ENCODE results near the gene MC1R.

DNA sequence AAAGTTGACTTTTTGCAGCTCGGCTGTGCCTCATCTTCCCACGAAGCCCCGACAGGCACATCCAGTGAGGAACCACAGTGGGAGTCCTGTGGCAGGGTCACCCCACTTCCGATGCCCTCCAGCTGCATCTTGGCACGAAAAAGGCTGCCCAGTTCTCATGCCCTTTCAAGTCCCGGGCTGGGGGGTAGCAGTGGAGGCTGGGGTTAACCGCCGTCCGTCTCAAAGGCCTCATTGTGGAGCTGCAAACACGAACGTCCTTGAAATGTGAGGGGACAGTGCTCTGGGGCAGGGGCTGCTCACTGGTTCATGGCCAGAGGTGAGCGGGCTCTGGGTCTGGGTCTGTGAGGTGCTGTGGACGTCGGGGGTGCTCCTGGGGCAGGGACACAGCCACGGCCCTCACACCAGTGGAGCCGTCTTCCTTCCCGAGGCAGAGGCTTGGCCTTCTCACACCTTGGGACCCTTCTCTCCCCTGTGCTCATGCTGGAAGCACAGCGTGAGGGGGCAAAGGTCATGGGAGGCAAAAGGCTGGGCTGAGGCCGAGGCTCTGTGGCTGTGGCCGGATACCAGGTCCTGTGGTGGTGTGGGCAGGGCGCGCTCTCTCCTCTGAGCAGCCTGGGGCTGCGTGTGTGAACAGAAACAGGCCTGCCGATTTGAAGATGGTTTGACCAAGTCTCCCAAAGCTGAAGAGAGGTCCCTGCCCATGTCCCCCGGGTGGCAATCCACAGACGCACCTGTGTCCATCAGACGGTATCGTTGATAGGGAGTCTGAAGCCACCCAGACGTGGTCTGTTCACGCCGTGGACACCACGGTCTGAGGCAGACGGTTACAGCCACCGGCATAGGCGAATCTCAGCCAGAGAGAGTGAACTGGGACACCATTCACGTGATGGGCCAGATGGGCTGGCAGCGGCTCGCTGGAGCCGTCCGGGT is 3.1 kb upstream of the MC1R start:
- TF ChIP-seq CHD2 (IDR thresholded peaks at IDR 0.05; ENCODE audit: low read length, partially characterized antibody) = no peak
- TF ChIP-seq, protein P1, sequence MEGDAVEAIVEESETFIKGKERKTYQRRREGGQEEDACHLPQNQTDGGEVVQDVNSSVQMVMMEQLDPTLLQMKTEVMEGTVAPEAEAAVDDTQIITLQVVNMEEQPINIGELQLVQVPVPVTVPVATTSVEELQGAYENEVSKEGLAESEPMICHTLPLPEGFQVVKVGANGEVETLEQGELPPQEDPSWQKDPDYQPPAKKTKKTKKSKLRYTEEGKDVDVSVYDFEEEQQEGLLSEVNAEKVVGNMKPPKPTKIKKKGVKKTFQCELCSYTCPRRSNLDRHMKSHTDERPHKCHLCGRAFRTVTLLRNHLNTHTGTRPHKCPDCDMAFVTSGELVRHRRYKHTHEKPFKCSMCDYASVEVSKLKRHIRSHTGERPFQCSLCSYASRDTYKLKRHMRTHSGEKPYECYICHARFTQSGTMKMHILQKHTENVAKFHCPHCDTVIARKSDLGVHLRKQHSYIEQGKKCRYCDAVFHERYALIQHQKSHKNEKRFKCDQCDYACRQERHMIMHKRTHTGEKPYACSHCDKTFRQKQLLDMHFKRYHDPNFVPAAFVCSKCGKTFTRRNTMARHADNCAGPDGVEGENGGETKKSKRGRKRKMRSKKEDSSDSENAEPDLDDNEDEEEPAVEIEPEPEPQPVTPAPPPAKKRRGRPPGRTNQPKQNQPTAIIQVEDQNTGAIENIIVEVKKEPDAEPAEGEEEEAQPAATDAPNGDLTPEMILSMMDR (IDR thresholded peaks at IDR 0.05) = no peak

Data from A549 (cell line).